Epithelial cell of esophagus (primary cell): ENCODE results near the gene GALNT17.
"Not testable (repeated sequence)": the region's sequence is repeated elsewhere in the genome, so short reads cannot be mapped to it uniquely, and the experiment has no call there.

Experiments used
- DNase-seq: peaks from one replicate; pipeline ENCODE4 v3.0.0; 2010; ENCODE audit warnings: low read depth
- H3K4me3 ChIP-seq: 2 replicates; pipeline ENCODE4 v1.5.1; 2011; ENCODE audit warnings: mild to moderate bottlenecking, low read length, control low read depth
- TF ChIP-seq, protein P1 (sequence below): IDR thresholded peaks from 2 replicates; pipeline ENCODE4 v1.5.1; 2011; ENCODE audit warnings: low read depth, mild to moderate bottlenecking, low read length, control low read depth, inconsistent platforms; ENCODE audit not compliant: insufficient read depth; ENCODE audit errors: missing control alignments

GALNT17 gene

DNA sequence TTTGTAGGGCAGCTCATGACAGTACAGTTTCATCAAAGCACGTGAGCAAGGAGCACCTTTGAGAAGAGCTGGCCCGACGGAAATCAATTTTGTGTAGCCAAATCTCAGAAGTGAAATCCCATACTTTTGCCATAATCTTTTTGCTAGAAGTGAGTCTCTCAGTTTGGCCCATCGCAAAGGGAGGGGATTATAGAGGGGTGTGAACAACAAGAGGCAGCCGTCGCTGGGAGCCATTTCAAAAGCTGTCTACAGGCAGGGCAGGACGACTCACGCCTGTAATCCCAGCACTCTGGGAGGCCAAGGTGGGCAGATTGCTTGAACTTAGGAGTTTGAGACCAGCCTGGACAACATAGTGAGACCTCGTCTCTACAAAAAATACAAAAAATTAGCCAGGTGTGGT lies 599.8 kb downstream of the GALNT17 start:
- no peak for DNase-seq
- TF ChIP-seq, protein P1, sequence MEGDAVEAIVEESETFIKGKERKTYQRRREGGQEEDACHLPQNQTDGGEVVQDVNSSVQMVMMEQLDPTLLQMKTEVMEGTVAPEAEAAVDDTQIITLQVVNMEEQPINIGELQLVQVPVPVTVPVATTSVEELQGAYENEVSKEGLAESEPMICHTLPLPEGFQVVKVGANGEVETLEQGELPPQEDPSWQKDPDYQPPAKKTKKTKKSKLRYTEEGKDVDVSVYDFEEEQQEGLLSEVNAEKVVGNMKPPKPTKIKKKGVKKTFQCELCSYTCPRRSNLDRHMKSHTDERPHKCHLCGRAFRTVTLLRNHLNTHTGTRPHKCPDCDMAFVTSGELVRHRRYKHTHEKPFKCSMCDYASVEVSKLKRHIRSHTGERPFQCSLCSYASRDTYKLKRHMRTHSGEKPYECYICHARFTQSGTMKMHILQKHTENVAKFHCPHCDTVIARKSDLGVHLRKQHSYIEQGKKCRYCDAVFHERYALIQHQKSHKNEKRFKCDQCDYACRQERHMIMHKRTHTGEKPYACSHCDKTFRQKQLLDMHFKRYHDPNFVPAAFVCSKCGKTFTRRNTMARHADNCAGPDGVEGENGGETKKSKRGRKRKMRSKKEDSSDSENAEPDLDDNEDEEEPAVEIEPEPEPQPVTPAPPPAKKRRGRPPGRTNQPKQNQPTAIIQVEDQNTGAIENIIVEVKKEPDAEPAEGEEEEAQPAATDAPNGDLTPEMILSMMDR: no peak
- no peak overlapping the region for H3K4me3 ChIP-seq

DNA sequence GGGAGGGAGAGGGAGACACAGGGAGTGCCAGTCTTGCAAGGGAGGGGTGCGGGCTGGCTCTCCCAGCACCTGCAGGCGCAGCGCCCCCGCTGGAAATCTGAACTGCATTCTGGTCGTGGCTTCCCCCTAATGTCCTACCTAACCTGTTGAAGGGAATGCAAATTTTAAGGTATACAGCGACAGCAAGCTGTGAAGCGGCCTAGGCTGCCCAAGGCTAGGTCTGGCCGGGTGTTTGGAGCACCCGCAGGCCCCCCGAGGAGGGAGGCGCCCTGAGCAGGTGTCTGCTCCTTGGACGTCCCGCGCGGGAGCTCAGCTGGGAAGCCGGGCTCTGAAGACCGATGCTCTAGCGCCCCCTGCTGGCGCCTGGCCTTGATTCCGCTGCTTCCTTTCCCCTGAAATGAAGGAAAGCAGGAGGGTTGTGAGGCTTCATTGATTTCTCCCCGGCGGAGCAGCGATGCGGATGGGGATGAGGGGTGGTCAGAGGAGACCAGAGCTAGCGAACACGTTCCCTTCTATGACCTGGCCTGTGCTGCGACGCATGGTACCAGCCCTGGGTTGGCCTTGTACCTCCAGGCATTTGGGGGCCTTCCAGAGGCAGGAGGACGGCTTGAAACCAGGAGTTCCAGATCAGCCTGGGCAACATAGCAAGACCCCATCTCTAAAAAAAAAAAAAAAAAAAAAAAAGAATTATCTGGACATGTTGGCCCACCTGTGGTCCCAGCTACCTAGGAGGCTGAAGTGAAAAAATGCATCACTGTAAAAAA lies 601.3 kb downstream of the GALNT17 start:
- TF ChIP-seq, protein P1: peak; percentile 62
- peak; percentile 55 for DNase-seq
- H3K4me3 ChIP-seq: no peak overlapping the region

DNA sequence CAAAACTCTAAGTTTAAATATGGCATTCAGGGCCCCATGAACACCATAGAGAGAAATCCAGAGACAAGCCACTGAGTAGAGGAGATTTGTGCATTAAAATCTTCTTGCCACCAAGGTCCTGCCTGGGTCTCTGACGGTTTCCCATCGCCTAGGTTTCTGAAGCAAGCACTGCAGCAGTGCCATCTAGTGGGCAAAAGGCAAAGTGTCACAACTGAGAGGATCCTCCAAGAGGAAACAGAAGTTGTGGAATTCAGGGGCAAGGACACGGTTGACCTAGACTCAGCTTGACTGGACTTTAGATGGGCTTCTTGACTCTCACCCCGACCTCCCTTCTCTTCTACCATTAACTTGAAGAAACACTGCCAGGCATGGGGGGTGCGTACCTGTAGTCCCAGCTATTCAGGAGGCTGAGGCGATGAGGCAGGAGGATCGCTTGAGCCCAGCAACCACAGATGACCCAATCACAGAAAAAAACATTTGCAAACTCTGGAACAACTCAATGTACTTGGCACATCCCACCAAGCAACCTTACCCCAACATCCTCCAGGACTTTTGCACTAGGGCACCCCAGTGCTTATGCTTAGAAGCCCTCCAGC lies 604.1 kb downstream of the GALNT17 start:
- TF ChIP-seq, protein P1: peak; percentile 77
- peak; percentile 50 for DNase-seq
- H3K4me3 ChIP-seq: no peak overlapping the region

DNA sequence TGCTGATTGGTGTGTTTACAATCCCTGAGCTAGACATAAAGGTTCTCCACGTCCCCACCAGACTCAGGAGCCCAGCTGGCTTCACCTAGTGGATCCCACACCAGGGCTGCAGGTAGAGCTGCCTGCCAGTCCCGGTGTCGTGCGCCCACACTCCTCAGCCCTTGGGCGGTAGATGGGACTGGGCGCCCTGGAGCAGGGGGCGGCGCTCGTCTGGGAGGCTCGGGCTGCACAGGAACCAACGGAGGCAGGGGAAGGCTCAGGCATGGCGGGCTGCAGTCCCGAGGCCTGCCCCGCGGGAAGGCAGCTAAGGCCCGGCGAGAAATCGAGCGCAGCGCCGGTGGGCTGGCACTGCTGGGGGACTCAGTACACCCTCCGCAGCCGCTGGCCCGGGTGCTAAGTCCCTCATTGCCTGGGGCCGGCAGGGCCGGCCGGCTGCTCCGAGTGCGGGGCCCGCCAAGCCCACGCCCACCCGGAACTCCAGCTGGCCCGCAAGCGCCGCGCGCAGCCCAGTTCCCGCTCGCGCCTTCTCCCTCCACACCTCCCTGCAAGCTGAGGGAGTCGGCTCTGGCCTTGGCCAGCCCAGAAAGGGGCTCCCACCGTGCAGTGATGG lies 606.1 kb downstream of the GALNT17 start:
- H3K4me3 ChIP-seq, DNase-seq: not testable (repeated sequence)

DNA sequence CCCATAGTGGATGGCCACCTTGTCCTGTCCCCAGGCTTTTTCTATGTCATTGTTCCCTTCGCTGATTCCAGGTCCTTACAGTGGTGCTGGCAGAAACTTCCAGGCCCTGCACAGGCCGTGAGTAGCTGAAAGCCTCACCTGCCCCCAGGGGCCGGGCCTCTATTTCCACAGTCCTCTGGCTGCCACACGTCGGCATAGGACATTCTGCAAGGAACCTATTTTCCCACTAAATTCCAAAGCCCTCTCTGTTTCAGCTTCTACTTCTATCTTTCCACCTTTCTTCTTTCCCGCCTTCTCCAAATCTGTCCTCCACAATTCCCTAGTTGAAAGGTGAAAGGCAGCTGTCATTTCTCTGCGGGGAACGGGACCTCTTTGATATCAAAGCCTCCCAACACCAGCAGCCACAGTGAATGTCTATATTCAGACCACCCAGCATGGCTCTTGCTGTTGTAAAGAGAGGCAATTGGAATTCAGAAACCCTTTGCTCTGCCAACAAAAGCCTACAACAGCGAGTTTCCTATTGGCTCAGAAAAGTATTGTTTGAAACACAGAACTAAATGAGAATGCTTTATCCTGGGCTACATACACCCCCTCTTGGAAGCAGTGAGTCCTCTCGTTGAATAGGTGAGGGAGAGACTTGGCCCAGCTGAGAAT lies 607.7 kb downstream of the GALNT17 start:
- TF ChIP-seq, protein P1: no peak
- H3K4me3 ChIP-seq: no peak overlapping the region

DNA sequence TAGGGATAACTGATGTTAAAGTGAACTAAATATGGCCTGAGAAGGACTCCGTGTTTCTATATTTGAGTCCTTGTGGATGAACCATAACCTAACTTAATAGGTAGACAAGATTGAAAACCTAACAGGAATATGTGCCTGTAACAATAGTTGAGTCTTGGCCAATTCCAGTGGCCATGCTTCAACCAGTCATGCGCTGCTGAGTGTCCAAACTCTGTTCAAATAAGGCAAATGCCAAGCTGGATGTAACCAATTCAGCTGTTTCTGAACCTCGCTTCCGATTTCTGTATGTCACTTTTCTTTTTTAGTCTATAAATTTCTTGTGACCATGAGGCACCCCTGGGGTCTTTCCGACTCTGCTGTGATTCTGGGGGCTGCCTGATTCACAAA lies 608.2 kb downstream of the GALNT17 start:
- DNase-seq: no peak
- TF ChIP-seq, protein P1: no peak

More for the DNA sequence above, 607.7 kb downstream of the GALNT17 start:
- DNase-seq: no peak

DNA sequence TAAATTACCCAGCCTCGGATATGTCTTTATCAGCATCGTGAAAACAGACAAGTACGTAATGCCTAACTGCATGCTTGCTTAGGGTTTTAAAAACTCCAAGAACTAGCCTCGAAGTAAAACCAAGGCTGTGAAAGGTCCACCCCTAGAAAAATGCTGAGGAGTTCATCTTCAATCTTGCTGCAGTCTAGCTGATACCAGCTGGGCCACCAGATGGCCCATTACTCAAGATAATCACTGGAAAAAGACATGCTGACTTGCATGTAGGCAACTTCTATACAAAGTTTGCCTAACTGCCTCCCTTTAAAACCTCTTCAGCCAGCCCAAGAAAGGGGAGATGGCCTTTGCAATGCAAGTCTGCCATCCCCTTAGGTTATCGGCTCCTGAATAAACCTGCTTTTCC lies 614.1 kb downstream of the GALNT17 start:
- TF ChIP-seq, protein P1: no peak
- no peak for DNase-seq
- H3K4me3 ChIP-seq: no peak overlapping the region

More for the DNA sequence above, 608.2 kb downstream of the GALNT17 start:
- no peak overlapping the region for H3K4me3 ChIP-seq
